ENCODE measurements around the gene CALML5.

GRCh38 chr10:5545011-5545410, 45.6 kb upstream of the CALML5 start:
- TF ChIP-seq, protein P1, sequence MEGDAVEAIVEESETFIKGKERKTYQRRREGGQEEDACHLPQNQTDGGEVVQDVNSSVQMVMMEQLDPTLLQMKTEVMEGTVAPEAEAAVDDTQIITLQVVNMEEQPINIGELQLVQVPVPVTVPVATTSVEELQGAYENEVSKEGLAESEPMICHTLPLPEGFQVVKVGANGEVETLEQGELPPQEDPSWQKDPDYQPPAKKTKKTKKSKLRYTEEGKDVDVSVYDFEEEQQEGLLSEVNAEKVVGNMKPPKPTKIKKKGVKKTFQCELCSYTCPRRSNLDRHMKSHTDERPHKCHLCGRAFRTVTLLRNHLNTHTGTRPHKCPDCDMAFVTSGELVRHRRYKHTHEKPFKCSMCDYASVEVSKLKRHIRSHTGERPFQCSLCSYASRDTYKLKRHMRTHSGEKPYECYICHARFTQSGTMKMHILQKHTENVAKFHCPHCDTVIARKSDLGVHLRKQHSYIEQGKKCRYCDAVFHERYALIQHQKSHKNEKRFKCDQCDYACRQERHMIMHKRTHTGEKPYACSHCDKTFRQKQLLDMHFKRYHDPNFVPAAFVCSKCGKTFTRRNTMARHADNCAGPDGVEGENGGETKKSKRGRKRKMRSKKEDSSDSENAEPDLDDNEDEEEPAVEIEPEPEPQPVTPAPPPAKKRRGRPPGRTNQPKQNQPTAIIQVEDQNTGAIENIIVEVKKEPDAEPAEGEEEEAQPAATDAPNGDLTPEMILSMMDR (IDR thresholded peaks at IDR 0.05; ENCODE audit: insufficient read depth, low read length, poor library complexity, severe bottlenecking), result no peak
- TF ChIP-seq EZH2phosphoT487 (conservative IDR thresholded peaks at IDR 0.05; ENCODE audit: low read length), result no peak
